ENCODE results near the gene LGALS9. TPM values are rescaled to one million over a fixed set of nuclear protein-coding genes. Genes with fewer than 3 reads are reported as not detected.
"Not testable (repeated sequence)": the region's sequence is repeated elsewhere in the genome, so short reads cannot be mapped to it uniquely, and the experiment has no call there.

The LGALS9 gene
- total RNA-seq, 1 donor from 2014 or later: 34.3 TPM

- no peak overlapping the region for H3K4me3 ChIP-seq
- no peaks in the 10 kb centered on the region for H3K4me1 ChIP-seq
- H3K27me3 ChIP-seq: no peaks in the 10 kb centered on the region
- intact Hi-C loops (cut with DNase I): no loop called here
- no peak for DNase-seq (ENCODE audit: low spot score in 2 of 2)
- H3K27ac ChIP-seq: no peak overlapping the region
- TF ChIP-seq CTCF (IDR thresholded peaks at IDR 0.05): no peak
- H3K36me3 ChIP-seq: no peaks in the 10 kb centered on the region
- no peaks in the 10 kb centered on the region for H3K9me3 ChIP-seq
Measured at GRCh38 chr17:27671591-27671910, 40.6 kb downstream of the LGALS9 start.

GRCh38 chr17:27671977-27672480 lies 41.0 kb downstream of the LGALS9 start:
- H3K4me3 ChIP-seq; DNase-seq (ENCODE audit: low spot score in 2 of 2); H3K36me3 ChIP-seq; H3K27ac ChIP-seq; intact Hi-C loops (cut with DNase I); H3K4me1 ChIP-seq; H3K27me3 ChIP-seq; H3K9me3 ChIP-seq: not testable (repeated sequence)

- Histone ChIP-seq H3K36me3 (no peaks in the 10 kb centered on the region), H3K9me3 (no peaks in the 10 kb centered on the region), H3K27me3 (no peaks in the 10 kb centered on the region), H3K4me3 (no peak overlapping the region), H3K27ac (no peak overlapping the region), H3K4me1 (no peaks in the 10 kb centered on the region)
- intact Hi-C loops (cut with DNase I): no loop called here
- no peak for DNase-seq (ENCODE audit: low spot score in 2 of 2)
- TF ChIP-seq CTCF (IDR thresholded peaks at IDR 0.05): no peak
Measured at GRCh38 chr17:27674335-27674734, 43.3 kb downstream of the LGALS9 start.

DNA sequence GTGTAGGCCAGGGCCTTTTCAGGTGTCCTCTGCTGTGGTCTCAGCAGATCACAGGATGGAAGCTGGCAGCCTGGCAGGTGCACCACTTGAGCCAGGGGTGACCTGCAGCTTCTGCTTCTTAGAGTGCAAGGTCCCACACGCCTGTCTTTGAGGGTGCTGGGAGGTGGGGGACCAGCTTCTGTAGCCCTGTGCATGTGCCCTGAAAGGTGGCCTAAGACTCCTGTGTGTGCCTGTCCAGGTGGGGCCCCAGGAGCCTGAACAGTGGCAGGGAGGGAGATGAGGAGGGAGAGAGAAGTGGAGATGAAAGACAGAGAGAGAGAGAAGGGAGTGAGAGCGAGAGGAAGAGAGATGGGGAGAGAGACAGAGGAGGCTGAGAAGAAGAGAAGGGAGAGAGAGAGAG lies 46.2 kb downstream of the LGALS9 start:
- TF ChIP-seq CTCF (IDR thresholded peaks at IDR 0.05): no peak

GRCh38 chr17:27686322-27686721 lies 55.3 kb downstream of the LGALS9 start:
- intact Hi-C loops (cut with DNase I); H3K4me1 ChIP-seq; H3K4me3 ChIP-seq; H3K27ac ChIP-seq; H3K36me3 ChIP-seq; H3K9me3 ChIP-seq; DNase-seq (ENCODE audit: low spot score in 2 of 2); H3K27me3 ChIP-seq: not testable (repeated sequence)

More for the DNA sequence above, 46.2 kb downstream of the LGALS9 start:
- DNase-seq (ENCODE audit: low spot score in 2 of 2): no peak
- Histone ChIP-seq H3K27ac (no peak overlapping the region), H3K4me3 (no peak overlapping the region), H3K4me1 (no peaks in the 10 kb centered on the region), H3K36me3 (no peaks in the 10 kb centered on the region), H3K9me3 (no peaks in the 10 kb centered on the region), H3K27me3 (no peaks in the 10 kb centered on the region)
- intact Hi-C loops (cut with DNase I): no loop called here

GRCh38 chr17:27690882-27691281 lies 59.9 kb downstream of the LGALS9 start:
- H3K27ac ChIP-seq: no peak overlapping the region
- no peaks in the 10 kb centered on the region for H3K4me1 ChIP-seq
- no peak for DNase-seq (ENCODE audit: low spot score in 2 of 2)
- intact Hi-C loops (cut with DNase I): no loop called here
- no peak overlapping the region for H3K4me3 ChIP-seq
- TF ChIP-seq CTCF (IDR thresholded peaks at IDR 0.05): no peak
- peaks cover 0 to 7% of the 10 kb centered on the region in 2 donors for H3K9me3 ChIP-seq
- no peaks in the 10 kb centered on the region for H3K36me3 ChIP-seq
- no peaks in the 10 kb centered on the region for H3K27me3 ChIP-seq

- intact Hi-C loops (cut with DNase I); H3K4me3 ChIP-seq; H3K36me3 ChIP-seq; H3K27ac ChIP-seq; DNase-seq (ENCODE audit: low spot score in 2 of 2); H3K4me1 ChIP-seq; H3K9me3 ChIP-seq; H3K27me3 ChIP-seq: not testable (repeated sequence)
Measured at GRCh38 chr17:27695254-27695814, 64.3 kb downstream of the LGALS9 start.

Other genes starting within 250 kb of the LGALS9 start
- gene KSR1, start 174.7 kb upstream of the LGALS9 start, total RNA-seq: 42.6 TPM
- not detected for gene NOS2, start 169.3 kb downstream of the LGALS9 start, total RNA-seq

All from ascending aorta (tissue), 2 donors.